ENCODE results near the gene QSER1.

QSER1 gene

DNA sequence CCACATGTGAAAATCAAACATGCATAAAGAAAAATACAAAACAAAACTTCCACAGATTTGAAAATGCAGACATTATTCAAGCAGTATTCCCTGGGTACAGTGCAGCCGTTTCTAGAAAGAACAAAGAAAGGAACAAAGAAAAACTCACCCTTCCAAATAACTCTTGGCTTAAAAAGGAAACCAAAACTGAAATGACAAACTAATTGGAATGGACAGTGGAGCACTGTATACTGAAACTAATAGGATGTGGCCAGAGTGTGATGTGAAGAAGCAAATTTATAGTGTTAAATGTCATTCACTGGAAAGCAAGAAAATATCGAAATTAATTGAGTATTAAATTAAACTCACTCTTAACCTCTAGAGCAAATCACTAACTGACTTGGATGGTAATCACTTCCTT is 55.4 kb downstream of the QSER1 start:
- Histone ChIP-seq H3K9me3 (ENCODE audit: insufficient read depth, low read length) (no peaks in the 10 kb centered on the region), H3K4me3 (ENCODE audit: insufficient read depth, low read length, poor library complexity, severe bottlenecking) (no peak overlapping the region), H3K4me2 (ENCODE audit: low read depth, low read length, poor library complexity, severe bottlenecking) (no peak overlapping the region), H3K27me3 (ENCODE audit: low read length) (no peaks in the 10 kb centered on the region), H3F3A (ENCODE audit: insufficient read depth) (no peaks in the 10 kb centered on the region), H2AFZ (ENCODE audit: low read depth, low read length, severe bottlenecking) (no peak overlapping the region), H3K9ac (ENCODE audit: low read length) (no peak overlapping the region), H3K9me2 (replicated peaks; ENCODE audit: insufficient read depth, low read length) (no peaks in the 10 kb centered on the region), H3K36me3 (ENCODE audit: low read length) (no peaks in the 10 kb centered on the region; the same call in 1 of the 2 replicates), H3K27ac (ENCODE audit: low read depth, low read length) (no peak overlapping the region), H3K79me2 (ENCODE audit: insufficient read depth, low read length) (no peaks in the 10 kb centered on the region), H4K20me1 (ENCODE audit: low read depth, low read length) (no peaks in the 10 kb centered on the region)
- no peak for TF ChIP-seq EZH2phosphoT487 (conservative IDR thresholded peaks at IDR 0.05; ENCODE audit: low read length)
- TF ChIP-seq, protein P1, sequence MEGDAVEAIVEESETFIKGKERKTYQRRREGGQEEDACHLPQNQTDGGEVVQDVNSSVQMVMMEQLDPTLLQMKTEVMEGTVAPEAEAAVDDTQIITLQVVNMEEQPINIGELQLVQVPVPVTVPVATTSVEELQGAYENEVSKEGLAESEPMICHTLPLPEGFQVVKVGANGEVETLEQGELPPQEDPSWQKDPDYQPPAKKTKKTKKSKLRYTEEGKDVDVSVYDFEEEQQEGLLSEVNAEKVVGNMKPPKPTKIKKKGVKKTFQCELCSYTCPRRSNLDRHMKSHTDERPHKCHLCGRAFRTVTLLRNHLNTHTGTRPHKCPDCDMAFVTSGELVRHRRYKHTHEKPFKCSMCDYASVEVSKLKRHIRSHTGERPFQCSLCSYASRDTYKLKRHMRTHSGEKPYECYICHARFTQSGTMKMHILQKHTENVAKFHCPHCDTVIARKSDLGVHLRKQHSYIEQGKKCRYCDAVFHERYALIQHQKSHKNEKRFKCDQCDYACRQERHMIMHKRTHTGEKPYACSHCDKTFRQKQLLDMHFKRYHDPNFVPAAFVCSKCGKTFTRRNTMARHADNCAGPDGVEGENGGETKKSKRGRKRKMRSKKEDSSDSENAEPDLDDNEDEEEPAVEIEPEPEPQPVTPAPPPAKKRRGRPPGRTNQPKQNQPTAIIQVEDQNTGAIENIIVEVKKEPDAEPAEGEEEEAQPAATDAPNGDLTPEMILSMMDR (IDR thresholded peaks at IDR 0.05; ENCODE audit: insufficient read depth, low read length, poor library complexity, severe bottlenecking) = no peak

- Histone ChIP-seq H3K9me2 (replicated peaks; ENCODE audit: insufficient read depth, low read length) (no peaks in the 10 kb centered on the region), H3K9me3 (ENCODE audit: insufficient read depth, low read length) (no peaks in the 10 kb centered on the region), H3K27ac (ENCODE audit: low read depth, low read length) (no peak overlapping the region), H3K27me3 (ENCODE audit: low read length) (no peaks in the 10 kb centered on the region), H3K79me2 (ENCODE audit: insufficient read depth, low read length) (no peaks in the 10 kb centered on the region), H4K20me1 (ENCODE audit: low read depth, low read length) (no peaks in the 10 kb centered on the region), H3F3A (ENCODE audit: insufficient read depth) (no peaks in the 10 kb centered on the region), H2AFZ (ENCODE audit: low read depth, low read length, severe bottlenecking) (no peak overlapping the region), H3K36me3 (ENCODE audit: low read length) (no peaks in the 10 kb centered on the region; the same call in 1 of the 2 replicates), H3K9ac (ENCODE audit: low read length) (no peak overlapping the region), H3K4me3 (ENCODE audit: insufficient read depth, low read length, poor library complexity, severe bottlenecking) (no peak overlapping the region), H3K4me2 (ENCODE audit: low read depth, low read length, poor library complexity, severe bottlenecking) (no peak overlapping the region)
- TF ChIP-seq, protein P1 (IDR thresholded peaks at IDR 0.05; ENCODE audit: insufficient read depth, low read length, poor library complexity, severe bottlenecking) = no peak
- no peak for TF ChIP-seq EZH2phosphoT487 (conservative IDR thresholded peaks at IDR 0.05; ENCODE audit: low read length)
Measured at GRCh38 chr11:32949739-32950138, 57.1 kb downstream of the QSER1 start.

DNA sequence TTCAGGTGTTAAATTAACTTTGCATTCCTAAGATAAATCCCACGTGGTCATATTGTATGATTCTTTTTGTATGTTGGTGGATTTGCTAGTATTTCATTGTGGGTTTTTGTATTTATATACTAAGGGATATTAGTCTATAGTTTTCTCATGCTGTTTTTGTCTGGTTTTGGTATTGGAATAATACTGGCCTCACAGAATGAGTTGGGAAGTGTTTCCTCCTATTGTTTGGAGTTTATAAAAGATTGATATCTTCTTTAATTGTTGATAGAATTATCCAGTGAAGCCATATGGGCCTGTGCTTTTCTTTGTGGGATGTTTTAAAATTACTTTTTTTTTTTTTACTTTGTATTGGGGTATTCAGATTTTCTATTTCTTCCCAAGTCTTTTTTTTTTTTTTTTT is 59.8 kb downstream of the QSER1 start:
- H3K4me3 ChIP-seq (ENCODE audit: insufficient read depth, low read length, poor library complexity, severe bottlenecking) = no peak overlapping the region
- H3K27ac ChIP-seq (ENCODE audit: low read depth, low read length) = no peak overlapping the region
- no peak overlapping the region for H2AFZ ChIP-seq (ENCODE audit: low read depth, low read length, severe bottlenecking)
- H4K20me1 ChIP-seq (ENCODE audit: low read depth, low read length) = no peaks in the 10 kb centered on the region
- H3K9ac ChIP-seq (ENCODE audit: low read length) = no peak overlapping the region
- no peaks in the 10 kb centered on the region for H3K9me3 ChIP-seq (ENCODE audit: insufficient read depth, low read length)
- no peaks in the 10 kb centered on the region for H3K27me3 ChIP-seq (ENCODE audit: low read length)
- no peaks in the 10 kb centered on the region for H3K9me2 ChIP-seq (replicated peaks; ENCODE audit: insufficient read depth, low read length)
- TF ChIP-seq EZH2phosphoT487 (conservative IDR thresholded peaks at IDR 0.05; ENCODE audit: low read length) = no peak
- TF ChIP-seq, protein P1 (IDR thresholded peaks at IDR 0.05; ENCODE audit: insufficient read depth, low read length, poor library complexity, severe bottlenecking) = no peak
- H3K4me2 ChIP-seq (ENCODE audit: low read depth, low read length, poor library complexity, severe bottlenecking) = no peak overlapping the region
- H3K36me3 ChIP-seq (ENCODE audit: low read length) = no peaks in the 10 kb centered on the region; the same call in 1 of the 2 replicates
- H3K79me2 ChIP-seq (ENCODE audit: insufficient read depth, low read length) = no peaks in the 10 kb centered on the region
- H3F3A ChIP-seq (ENCODE audit: insufficient read depth) = no peaks in the 10 kb centered on the region

All from SU-DHL-6 (cell line).